Epidermal melanocyte (primary cell): ENCODE data around the gene PBX1.

ENCODE experiments used
- DNase-seq: peaks from one replicate; pipeline ENCODE4 v3.0.0; 2011; ENCODE audit warnings: low spot score; ENCODE audit not compliant: insufficient read length

PBX1 gene

DNA sequence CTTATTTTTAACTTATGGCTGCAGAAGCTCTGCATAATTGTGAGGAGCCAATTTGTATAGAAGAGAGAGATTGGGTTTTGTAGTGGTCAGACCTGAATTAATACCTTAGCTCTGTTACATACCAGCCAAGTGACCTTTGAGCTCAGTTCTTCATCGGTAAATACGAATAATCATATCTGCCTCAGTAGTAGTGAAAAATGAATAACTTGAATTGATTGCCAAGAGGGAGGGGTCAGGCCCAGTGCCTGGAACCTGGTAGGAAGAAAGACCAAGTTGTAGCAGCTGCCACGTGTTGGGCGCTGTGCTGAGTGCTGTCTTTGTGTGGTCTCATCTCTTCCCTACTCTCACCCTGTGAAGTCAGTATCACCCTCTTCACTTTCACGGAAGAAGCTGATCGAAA, 247.5 kb downstream of the PBX1 start:
- no peak for DNase-seq

DNA sequence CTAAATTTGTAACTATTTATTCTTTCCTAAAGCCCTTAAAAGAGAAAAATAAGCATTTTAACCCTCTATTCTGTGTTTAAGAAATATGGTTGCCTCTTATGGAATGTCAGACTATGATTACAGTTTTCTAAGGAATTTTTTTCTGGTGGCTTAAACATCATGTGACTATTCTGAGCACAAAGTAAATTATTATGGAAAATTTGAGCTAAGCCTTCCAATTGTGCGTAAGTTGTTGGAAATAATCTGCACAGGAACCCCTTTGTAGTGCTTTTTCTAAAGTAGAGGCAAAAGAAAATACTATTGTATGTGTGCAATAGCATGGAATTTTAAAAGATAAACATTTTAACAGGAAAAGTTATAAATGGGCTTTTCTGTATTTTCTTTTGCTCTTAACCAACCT, 254.8 kb downstream of the PBX1 start:
- DNase-seq = no peak

DNA sequence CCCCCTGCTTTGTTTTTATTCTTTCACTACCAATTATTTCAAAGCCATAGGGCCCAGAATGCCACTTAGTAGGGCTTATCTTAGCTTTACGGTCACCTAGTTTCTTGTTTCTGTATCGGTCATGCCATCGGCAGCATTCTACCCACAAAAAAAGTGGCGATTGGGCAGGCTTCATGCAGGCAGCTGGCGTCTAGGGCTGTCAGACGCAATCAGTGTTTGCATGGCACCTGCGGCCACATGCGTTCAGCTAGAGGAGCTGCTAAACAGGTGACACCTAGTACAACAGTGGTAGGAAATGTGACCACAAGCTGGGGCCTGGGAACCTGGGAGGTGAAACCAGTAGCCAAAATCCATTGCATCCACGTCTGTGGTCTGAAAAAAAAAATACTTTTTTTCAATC, 262.7 kb downstream of the PBX1 start:
- DNase-seq = no peak

DNA sequence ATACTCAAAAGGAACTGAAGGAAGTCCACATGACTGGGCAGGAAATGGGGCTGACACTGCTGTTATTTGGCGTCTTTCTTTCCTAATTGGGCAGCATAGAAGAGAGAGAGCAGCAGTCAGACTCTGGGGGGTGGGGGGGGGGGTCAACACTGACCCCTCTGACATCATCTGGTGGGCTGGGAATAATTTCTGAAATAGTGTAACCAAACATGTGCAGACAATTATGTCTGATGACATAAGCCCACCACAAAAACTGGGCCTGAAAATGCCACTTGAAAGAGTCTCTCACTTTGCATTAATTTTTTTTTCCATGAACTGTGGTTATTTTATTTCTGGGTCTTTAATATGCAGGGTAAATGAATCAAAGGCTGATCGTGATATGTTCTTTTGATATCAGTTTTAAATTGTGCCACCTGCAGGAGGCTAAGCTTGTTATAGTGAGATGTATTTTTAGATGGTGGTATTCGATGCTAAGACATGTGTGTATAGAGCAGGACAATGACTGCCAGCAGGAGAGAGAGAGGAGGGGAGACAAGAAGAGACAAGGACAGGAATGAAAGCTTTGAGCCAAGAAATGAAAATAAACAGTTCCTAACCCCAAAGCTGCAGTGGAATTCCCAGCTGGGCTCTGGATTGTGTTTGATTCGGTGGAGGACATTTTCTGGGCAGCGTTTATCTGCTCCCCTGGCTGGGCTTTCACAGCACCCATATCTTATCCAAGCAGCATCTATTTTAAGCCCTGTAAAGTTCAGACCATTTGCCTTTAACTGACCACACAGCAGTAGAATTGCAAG, 264.7 kb downstream of the PBX1 start:
- no peak for DNase-seq

DNA sequence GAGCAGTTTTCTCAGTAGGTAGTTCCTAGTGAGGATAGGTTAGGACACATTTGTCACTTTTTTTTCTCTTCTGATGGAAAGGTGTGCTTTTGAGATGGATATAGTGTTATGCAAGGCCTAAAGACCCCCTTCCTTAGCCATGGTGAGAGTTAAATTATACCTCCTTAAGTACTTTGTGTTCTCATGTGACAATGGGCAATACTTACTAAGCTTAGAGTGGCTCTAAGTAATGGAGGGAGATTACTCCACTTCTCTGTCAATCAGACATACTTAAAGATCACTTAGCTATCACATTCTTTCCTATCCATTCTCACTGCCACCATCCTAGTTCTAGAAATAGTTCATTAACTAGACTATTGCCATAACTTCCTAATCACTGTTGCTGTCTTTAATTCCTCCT, 265.6 kb downstream of the PBX1 start:
- DNase-seq = no peak

DNA sequence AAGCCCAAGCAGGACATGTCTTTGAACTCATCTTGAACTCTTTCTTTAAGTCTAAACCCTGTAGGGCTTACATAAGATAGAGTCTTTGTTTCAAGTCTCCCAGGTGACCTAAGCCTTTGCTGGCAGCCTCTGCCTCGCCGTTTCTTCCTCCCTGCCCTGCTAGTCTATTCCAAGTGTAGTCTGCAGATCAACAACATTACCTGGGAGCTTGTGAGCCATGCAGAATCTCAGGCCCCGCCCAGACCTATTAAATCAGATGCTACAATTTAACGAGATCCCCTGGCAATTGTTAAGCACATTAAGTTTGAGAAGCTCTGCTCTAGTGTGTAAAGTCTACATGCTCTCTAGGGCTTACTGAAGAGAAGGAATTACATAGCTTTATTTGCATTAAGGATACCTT, 271.6 kb downstream of the PBX1 start:
- DNase-seq = no peak

DNA sequence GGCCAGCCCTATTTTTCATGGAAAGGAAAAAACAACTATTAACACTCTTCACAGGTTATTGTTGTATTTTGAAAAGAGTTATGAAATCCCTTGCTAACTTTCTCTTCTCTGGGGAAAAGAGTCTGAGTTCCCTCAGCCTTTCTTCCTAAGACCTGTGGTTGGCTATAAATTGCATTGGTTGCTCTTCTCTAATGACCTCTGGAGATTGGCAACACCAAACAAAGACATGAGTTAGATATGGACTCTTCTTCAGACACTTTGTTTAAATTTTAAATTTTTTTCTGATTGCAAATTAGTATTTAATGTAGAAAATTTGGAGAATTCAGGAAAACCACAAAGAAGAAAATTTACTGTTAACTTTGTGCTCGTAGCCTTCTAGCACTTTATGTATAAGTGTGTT, 275.7 kb downstream of the PBX1 start:
- DNase-seq = no peak

DNA sequence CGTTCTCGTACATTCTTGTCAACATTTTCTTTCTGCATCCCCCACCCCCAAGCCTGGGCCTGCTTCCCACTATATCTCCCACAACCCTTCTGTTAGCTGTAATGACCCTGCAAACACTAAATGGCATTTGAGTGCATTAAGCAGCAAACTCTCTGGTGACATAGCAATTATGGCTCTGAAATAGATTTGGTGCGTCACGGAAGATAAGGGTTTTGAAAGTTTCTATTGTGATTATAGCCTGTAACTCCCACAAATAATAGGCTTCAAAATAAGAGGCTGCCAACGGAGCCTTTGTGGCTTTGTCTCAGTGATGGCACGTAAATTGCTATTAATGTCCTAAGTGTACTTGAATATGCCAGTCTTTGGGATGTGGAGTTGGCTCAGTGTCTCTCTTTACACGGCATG, 277.6 kb downstream of the PBX1 start:
- no peak for DNase-seq

DNA sequence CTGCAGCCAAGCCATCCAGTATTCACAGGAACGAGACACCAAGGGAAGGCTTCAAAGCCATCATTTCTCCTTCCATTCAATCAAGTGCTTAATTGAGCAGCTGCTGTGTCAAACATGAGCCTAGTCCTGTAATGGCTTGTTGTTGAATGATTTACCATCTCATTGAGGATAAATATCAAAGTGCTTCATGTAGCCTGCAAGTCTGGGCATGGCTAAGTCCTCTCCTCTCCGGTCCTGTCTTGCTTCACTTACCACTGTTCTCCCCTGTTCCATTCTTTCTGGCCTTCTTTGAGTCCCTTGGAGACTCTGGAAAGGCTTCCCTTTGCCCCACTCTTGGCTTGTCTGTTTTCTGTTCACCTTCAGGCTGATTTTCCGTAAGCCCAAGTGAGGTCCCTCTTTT, 279.8 kb downstream of the PBX1 start:
- DNase-seq = no peak

DNA sequence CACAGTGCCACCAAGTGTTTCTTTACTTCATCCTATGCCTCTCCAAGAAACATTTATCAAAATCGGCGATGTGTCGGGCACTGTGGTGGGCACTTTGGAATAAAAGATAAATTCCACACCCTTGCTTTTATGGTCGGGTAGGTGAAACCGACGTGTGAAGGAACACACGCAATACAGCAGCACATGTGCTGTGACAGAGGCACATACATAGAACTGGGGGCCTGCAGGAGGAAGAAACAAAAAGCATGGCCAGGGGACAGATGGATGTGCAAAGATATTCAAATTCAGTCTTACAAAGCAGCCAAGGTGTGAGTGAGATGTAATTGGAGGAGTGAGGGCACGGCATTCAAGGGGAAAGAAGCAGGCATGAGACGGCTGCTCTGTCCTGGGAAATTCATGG, 282.0 kb downstream of the PBX1 start:
- DNase-seq = no peak

DNA sequence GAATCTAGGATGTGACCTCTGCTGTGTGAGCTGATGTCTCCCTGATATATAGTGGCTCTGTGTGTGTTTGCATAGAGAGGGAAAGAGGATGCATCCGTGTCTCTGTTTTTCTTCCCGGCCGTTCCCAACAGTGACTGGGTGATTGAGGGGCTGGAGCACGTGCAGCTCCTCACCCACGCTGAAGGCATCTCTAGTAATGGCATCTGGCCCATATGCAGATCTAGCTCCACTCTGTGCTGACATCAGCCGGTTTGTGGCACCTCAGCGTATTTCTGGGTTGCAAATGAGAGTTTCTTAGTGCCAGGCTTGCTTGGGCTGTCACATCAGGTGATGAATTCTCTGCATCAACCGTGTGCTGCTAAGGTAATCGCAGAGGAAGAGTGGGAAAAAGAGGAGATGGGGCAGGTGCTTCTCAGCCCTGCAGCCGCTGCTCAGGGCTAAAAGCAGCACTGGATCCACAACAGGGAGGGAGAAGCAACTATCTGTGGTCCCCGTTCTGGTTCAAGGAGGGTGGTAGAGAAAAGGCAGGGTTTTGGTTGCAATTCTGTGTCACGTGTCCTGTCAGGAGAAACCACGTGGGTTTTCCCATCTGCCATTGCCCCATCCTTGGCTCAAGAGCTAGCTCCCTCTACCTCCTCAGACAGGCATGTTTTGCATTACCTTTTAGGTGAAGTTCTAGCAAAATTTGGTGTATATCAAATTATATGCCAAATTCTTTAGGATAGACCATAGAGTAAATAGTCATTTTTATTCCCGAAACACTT, 282.9 kb downstream of the PBX1 start:
- DNase-seq = no peak

DNA sequence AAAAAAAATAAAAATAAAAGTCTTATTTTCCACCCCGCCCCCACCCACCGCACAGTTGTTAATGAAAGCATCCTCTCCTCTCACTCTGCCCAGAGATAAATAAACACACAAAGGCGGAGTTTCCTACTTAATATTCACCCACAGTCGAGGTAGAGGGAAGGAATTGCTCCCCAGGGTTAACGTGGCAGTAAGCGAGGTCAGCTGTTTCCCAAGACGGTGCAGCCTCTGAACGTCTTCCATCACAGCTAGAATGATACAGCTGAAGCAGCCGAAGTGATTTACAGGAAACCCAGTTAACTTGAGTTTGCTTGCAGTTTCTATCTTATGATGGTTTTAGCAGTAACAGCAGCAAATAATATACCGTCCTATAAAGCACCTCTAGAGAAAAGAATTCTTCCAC, 283.9 kb downstream of the PBX1 start:
- DNase-seq = no peak

DNA sequence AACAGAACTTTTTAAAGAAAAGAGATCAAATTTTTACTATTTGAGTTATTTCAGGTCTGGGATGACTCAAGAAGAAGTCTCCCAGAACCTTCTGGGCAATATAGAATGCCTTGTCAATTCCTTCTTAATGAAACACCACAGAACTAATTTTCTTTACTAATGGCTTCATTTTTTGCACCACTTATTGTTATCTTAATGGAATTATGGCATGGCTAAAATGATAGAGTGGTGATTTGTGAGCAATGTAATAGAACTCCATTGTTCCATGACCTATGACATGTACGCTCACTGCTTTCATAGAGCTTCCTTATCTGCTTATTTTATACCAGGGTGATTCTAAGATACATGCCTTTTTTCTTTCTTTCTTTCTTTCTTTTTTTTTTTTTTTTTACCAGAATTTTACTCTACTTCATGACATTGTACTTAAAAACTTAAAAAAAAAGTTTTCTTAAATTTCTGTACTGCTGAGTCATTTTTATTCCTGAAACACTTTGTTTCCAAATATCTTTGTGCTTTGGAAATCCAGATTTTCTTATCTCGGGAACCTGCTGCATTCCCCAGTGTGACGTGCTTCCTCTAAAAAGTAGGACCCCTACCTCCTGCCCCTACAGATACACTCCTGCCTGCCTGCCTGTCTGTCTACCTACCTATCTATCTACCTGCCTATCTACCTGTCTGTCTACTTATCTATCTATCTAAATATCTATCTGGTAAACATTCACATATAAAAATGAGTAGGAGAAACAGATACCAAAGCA, 284.9 kb downstream of the PBX1 start:
- DNase-seq = no peak

DNA sequence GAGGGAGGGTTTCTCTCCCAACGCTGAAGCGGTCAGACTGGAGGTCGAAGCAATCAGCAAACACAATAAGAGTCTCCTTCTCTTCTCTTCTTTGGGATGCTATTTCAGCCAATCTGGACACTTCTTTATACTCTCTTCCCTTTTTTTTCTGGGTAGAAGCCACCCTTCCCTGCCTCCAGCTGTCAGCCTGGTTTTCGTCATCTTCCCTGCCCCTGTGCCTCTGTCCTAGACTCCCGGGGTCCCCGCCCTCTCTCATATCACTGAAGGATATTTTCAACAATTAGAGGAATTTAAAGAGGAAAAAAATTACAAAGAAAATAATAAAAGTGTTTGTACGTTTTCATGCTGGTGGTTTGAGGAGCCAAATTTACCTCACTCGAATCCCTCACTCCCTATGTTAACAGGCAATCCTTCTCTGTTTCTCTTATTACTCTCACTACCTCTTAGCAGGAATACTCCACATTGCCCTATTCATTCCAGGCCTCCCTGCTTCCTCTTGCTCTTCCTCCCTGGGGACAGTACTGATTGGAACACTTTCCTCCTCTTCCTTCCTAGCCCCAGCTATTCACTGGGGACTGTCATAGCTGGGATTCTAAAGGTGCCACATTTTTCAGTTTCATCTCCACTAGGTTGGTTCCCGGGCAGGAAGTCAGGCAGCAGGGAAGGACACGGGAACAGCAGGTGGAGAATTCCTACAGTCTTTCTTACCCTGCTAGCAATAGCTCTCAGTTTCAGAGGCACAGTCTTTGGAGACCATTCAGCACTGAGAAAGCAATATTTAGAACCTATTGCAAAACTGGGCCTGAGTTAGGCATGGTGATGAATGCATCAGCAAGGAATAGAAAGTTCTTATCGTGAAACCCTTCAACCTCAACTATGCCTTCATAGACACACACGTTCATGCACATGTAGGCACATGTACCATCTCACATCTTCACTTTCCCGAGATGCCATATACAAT, 288.0 kb downstream of the PBX1 start:
- DNase-seq = no peak

DNA sequence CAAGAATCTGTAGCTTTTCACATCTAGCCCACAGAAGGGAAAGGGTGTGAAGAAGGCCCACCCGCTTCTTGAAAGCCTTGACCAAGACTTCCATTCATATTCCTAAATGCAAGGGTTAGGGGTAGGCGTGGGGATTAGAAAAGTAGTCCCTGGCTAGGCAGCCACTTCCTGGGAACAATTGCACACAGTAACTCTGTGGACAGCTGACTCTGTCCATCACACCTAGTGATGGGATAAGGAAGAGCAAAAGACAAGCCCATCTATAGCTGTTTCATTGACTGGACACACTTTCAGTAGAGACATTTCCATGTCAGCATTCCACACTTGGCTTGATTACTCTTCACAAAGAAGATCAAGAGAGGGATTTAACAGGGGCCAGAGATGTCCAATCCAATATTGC, 294.2 kb downstream of the PBX1 start:
- DNase-seq = no peak

DNA sequence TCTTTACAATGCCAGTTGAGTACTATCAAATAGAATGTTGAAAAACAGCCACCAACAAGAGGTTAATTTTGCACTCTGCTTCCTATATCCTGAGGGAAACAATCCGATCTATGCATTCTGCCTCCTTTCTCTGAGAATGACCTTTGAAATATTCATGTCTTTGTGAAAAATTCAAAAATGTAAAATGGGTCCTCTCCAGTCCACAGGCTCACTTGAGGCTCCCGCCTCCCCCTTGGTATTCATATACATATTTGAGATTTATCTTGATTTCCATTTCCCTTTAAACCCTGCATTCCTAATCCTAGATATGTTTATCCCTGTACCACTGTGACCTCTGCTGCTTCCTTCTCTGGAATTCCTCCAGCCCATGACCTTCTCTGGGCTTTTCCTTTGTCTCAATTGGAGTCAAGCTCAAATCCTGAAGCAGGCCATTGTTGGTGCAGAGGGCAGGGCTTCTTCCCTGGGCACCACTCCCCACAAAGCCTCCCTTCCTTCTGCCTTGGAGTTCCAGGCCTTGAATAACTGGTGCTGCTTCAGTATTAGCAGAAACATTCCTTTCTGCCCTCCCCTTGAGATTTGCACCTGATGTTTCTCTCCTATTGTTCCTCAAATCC, 296.8 kb downstream of the PBX1 start:
- DNase-seq = no peak

DNA sequence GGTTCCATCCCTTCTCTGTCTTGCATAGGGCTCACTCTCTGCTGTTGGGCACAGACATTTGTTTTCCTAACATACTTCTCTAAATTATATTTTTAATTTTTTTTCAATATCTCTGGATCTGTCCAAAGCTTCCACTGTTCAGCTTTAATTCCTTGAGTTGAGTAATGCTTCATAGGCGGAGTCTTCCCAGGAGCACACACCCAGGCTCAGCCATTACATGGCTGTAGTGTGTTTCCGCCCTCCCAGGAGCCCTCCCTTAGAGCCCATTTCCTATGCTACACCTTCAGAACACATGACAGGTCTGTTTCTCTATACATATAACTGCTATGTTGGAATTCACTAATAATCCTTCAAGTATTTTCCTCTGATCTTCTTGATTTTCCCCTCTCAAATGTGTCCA, 297.4 kb downstream of the PBX1 start:
- no peak for DNase-seq

DNA sequence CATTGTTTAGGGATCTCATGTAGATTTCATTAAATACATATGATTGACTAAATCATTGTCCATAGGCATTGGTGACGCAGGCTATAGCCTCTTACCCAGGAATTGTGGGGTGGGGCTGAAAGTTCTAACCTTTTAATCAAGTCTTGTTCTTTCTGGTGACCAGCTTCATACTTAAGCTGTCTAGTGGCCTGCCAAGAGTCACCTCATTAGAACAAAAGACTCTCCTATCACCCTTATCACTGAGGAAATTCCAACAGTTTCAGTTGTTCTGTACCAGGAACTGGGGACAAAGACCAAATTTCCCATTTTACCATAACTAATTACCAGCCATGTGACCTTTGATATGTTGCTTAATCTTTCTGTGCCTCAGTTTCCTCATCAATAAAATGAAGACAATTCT, 298.5 kb downstream of the PBX1 start:
- no peak for DNase-seq

DNA sequence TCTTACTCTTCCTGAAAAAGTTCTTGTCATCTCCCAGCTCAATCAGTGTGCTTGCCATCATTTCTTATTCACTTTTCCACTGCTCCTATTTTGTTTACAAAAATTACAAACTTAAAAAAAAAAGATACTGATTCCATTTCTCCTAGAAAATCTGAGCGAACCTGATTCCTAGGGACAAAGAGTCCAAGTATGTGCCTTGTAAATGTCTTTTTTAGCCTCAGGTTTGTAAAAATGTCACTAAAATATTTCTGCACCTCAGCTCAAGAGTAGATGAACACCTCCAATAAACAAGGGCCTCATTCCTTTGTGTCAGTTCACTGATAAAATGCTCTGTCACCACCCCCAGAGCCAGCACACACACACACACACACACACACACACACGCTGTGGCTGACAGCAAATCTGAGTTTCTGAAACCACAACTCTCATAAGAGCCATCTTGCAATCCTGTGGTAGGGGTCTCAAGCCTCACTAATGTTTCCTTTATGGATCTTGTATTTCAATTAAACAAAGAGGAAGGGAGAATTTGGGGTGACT, 299.2 kb downstream of the PBX1 start:
- DNase-seq = no peak

DNA sequence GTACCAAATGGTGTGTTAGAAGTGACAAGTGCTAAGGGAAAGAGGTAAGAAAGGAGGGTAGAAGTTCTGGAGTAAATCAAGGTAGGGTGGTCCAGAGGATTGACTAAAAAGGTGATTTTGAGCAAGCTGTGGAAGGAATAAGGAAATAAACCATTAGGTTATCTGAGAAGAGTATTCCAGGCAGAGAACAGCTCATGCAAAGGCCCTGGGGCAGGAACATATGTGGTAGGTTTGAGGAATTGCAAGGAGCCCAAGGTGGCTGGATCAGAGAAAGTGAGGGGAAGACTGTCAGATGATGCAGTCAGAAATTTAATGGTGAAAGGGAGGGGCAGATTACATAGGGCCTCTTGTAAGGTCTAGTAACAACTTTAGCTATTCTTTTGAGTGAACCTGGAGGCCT, 302.6 kb downstream of the PBX1 start:
- no peak for DNase-seq
